ENCODE data around the gene CTCF. TPM values are rescaled to one million over a fixed set of nuclear protein-coding genes. Genes with fewer than 3 reads are reported as not detected.
A peak's percentile ranks its signal among the peaks of the same experiment; 100 is the strongest.

CTCF gene
- total RNA-seq, 6 experiments from 2014 or later = 22.6 to 31.1 (median 29.4) TPM

DNA sequence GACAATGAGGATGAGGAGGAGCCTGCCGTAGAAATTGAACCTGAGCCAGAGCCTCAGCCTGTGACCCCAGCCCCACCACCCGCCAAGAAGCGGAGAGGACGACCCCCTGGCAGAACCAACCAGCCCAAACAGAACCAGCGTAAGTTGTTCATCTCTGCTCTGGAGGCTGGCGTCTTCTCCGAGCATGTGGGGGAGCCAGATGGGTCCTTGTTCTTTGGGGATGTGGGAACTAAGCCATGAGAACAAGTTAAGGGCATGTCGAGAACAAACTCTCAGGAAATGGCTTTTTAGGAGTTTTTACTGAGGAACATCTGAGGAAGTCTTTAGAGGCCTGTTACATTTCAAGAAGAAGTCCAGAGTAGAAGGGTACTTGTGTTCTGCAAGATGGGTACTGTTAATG lies 74.4 kb downstream of the CTCF start:
- no peaks in the 10 kb centered on the region for H3K4me1 Mint-ChIP-seq (ENCODE audit: low read depth)
- no peaks in the 10 kb centered on the region; the same call in 1 of the 2 replicates for H3K27me3 Mint-ChIP-seq (ENCODE audit: insufficient read depth)
- TF ChIP-seq, protein P1, sequence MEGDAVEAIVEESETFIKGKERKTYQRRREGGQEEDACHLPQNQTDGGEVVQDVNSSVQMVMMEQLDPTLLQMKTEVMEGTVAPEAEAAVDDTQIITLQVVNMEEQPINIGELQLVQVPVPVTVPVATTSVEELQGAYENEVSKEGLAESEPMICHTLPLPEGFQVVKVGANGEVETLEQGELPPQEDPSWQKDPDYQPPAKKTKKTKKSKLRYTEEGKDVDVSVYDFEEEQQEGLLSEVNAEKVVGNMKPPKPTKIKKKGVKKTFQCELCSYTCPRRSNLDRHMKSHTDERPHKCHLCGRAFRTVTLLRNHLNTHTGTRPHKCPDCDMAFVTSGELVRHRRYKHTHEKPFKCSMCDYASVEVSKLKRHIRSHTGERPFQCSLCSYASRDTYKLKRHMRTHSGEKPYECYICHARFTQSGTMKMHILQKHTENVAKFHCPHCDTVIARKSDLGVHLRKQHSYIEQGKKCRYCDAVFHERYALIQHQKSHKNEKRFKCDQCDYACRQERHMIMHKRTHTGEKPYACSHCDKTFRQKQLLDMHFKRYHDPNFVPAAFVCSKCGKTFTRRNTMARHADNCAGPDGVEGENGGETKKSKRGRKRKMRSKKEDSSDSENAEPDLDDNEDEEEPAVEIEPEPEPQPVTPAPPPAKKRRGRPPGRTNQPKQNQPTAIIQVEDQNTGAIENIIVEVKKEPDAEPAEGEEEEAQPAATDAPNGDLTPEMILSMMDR (IDR thresholded peaks at IDR 0.05) = no peak
- no peak overlapping the region for H3K4me3 Mint-ChIP-seq
- H3K9me3 Mint-ChIP-seq = no peaks in the 10 kb centered on the region
- H3K36me3 Mint-ChIP-seq (ENCODE audit: low read depth) = peaks cover 19% of the 10 kb centered on the region
- no peak for DNase-seq
- H3K27ac Mint-ChIP-seq = no peak overlapping the region

DNA sequence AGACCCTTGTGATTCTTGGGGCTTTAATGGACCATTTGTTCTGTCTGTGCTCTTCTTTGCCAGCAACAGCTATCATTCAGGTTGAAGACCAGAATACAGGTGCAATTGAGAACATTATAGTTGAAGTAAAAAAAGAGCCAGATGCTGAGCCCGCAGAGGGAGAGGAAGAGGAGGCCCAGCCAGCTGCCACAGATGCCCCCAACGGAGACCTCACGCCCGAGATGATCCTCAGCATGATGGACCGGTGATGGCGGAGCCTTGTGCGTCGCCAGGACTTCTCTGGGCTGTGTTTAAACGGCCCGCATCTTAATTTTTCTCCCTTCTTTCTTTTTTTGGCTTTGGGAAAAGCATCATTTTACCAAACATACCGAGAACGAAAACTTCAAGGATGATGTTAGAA lies 75.3 kb downstream of the CTCF start:
- H3K27ac Mint-ChIP-seq = no peak overlapping the region
- H3K27me3 Mint-ChIP-seq (ENCODE audit: insufficient read depth) = no peaks in the 10 kb centered on the region; the same call in 1 of the 2 replicates
- H3K4me1 Mint-ChIP-seq (ENCODE audit: low read depth) = peaks cover 5% of the 10 kb centered on the region; the same call in 1 of the 2 replicates
- H3K9me3 Mint-ChIP-seq = no peaks in the 10 kb centered on the region
- no peak for DNase-seq
- H3K4me3 Mint-ChIP-seq = no peak overlapping the region
- peaks cover 19% of the 10 kb centered on the region for H3K36me3 Mint-ChIP-seq (ENCODE audit: low read depth)
- TF ChIP-seq, protein P1 (IDR thresholded peaks at IDR 0.05) = no peak

DNA sequence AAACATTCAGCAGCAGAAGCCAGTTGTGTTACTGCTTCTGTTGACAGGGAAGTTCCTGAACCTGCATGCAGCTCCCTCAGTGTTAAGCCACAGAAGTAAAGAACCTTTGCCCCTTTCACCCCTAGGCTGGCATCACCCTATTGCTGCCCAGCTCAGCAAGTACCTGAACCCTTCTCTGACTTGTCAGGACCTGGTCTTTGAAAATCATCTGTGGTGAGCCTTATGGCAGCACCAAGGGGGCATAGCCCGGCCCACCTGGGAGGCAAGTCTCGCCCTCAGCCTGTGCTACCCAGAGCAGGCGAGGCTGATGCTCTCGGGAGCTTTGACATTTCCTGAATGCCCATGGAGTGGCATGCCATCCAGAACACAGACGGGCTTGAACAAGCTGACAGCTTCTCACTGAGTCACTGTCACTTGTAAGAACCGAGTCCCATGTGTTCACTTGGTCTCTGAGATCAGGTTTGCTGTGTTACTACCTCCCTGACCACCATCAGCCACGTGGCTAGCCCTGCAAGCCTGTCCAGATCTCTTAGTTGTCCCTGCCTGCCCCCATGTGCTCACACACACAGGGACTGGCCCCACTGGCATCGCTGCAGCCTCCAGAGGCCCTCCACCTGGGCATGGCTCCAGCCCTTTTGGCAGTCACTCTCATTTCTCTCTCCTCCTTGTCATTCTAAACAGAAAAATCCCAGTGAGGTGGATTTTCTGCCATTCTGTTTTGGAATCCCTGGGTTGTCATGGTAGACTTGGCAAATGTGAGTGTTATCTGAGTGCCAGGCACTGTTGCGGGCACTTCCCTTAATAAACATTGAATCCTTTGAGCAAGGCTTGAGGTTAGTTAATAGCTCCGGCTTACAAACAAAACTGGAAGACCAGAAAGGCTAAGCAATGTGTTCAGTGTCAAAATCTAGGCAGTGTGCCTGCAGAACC lies 79.7 kb downstream of the CTCF start:
- Mint-ChIP-seq H3K9me3 (no peaks in the 10 kb centered on the region), H3K27me3 (ENCODE audit: insufficient read depth) (peaks cover 17% of the 10 kb centered on the region), H3K36me3 (ENCODE audit: low read depth) (peaks cover 13% of the 10 kb centered on the region), H3K4me1 (ENCODE audit: low read depth) (peaks cover 5% of the 10 kb centered on the region; the same call in 1 of the 2 replicates), H3K4me3 (no peak overlapping the region), H3K27ac (no peak overlapping the region)
- TF ChIP-seq, protein P1 (IDR thresholded peaks at IDR 0.05) = no peak
- DNase-seq = peak; percentile 7

DNA sequence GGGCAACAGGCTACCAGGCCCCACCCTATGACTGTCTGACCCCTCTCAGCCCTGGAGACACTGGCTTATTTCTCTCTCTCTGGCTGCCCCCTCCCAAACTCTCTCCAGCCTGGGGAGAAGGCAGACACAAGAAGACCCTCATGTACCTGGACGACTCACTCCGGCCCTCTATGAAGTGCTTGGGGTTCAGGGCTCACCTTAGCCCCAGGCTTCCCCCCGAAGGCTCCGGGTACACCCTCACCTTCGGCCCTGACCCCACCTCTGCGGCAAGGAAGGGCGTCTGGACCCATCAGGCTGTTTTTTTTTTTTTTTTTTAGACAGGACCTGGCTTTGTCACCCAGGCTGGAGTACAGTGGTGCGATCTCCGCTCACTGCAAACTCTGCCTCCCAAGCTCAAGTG lies 81.7 kb downstream of the CTCF start:
- TF ChIP-seq, protein P1 (IDR thresholded peaks at IDR 0.05) = no peak
- H3K9me3 Mint-ChIP-seq = no peaks in the 10 kb centered on the region

DNA sequence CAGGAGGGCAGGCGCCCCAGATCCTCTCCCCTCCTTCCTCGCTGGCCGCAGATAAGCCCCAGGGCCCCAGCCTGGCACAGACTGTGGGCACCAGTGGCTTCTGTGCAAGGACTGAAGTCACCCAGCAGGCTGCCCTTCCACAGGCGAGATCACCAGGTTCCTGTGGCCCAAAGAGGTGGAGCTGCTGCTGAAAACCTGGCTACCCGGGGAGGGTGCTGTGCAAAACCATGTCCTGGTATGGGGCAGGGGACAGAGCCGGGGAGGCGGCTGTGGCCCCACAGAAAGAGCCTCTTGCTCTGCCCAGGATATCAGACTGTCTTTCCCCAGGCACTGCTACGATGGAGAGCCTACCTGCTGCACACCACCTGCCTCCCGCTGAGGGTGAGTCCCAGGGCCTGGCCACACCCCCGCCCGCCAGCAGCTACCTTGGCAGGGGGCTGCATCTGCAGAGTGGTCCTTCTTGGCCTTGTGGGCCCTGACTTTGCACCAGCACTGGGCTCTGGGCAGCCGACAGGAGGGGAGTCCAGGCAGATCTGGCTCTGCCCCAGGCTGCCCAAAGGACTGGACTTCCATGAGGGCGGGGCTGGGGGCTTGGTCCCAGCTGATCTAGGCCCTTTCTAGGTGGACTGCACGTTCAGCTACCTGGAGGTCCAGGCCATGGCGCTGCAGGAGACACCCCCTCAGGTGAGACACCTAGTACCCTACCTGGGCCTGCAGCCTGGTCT lies 83.2 kb downstream of the CTCF start:
- peaks cover 5% of the 10 kb centered on the region; the same call in 1 of the 2 replicates for H3K4me1 Mint-ChIP-seq (ENCODE audit: low read depth)
- TF ChIP-seq, protein P1 (IDR thresholded peaks at IDR 0.05) = no peak
- no peak overlapping the region for H3K4me3 Mint-ChIP-seq
- H3K36me3 Mint-ChIP-seq (ENCODE audit: low read depth) = no peaks in the 10 kb centered on the region
- H3K9me3 Mint-ChIP-seq = no peaks in the 10 kb centered on the region
- no peak for DNase-seq
- H3K27ac Mint-ChIP-seq = no peak overlapping the region
- H3K27me3 Mint-ChIP-seq (ENCODE audit: insufficient read depth) = peaks cover 39% of the 10 kb centered on the region

More for the DNA sequence above, 81.7 kb downstream of the CTCF start:
- no peak for DNase-seq
- Mint-ChIP-seq H3K4me3 (no peak overlapping the region), H3K4me1 (ENCODE audit: low read depth) (peaks cover 5% of the 10 kb centered on the region; the same call in 1 of the 2 replicates), H3K36me3 (ENCODE audit: low read depth) (peaks cover 7% of the 10 kb centered on the region), H3K27ac (no peak overlapping the region), H3K27me3 (ENCODE audit: insufficient read depth) (peaks cover 27% of the 10 kb centered on the region)

Data from HFFc6 (cell line).